BJ (cell line): ENCODE results near the gene GSN. TPM values are rescaled to one million over a fixed set of nuclear protein-coding genes. Genes with fewer than 3 reads are reported as not detected.

Source experiments
- CTCF ChIA-PET: fragments of 350-600 bp; formaldehyde crosslinking; extraction: SDS; loops from one replicate; lab custom pipeline; 2021; ENCODE audit warnings: antibody characterized with exemption, inconsistent platforms; lab: Yijun Ruan, JAX
- POLR2A ChIA-PET: fragments of 300-600 bp; sonication (Branson Sonifier 250); formaldehyde crosslinking; extraction: SDS; loops from one replicate; lab custom pipeline; 2021; ENCODE audit warnings: antibody characterized with exemption; lab: Charles Lee
- DNase-seq: peaks from one replicate; pipeline ENCODE4 v3.0.0-alpha.2; 2011; ENCODE audit warnings: low read depth
- H3K27me3 ChIP-seq: 2 replicates; pipeline ENCODE4 v1.6.0; 2011; ENCODE audit warnings: low read length; ENCODE audit not compliant: control insufficient read depth, insufficient read depth
- H3K36me3 ChIP-seq: 2 replicates; pipeline ENCODE4 v1.5.1; 2011; ENCODE audit warnings: low read length; ENCODE audit not compliant: control insufficient read depth, insufficient read depth
- H3K4me3 ChIP-seq: 2 replicates; pipeline ENCODE4 v1.5.1; 2011; ENCODE audit warnings: low read depth, mild to moderate bottlenecking, control low read depth, low read length
- CTCF ChIP-seq: IDR thresholded peaks from 2 replicates; pipeline ENCODE4 v1.5.1; 2011; ENCODE audit warnings: low read depth, mild to moderate bottlenecking, control low read depth, inconsistent platforms, low read length, moderate library complexity; ENCODE audit not compliant: insufficient read depth
- polyA plus RNA-seq: library from polyadenylated mRNA; depleted of rRNA; stranded (reverse); fragments of >200 nt; gene quantifications from 2 replicates; pipeline ENCODE4 v1.2.3, GENCODE V29; 2011

Gene GSN
- polyA plus RNA-seq, 1 experiment, result 765 TPM

DNA sequence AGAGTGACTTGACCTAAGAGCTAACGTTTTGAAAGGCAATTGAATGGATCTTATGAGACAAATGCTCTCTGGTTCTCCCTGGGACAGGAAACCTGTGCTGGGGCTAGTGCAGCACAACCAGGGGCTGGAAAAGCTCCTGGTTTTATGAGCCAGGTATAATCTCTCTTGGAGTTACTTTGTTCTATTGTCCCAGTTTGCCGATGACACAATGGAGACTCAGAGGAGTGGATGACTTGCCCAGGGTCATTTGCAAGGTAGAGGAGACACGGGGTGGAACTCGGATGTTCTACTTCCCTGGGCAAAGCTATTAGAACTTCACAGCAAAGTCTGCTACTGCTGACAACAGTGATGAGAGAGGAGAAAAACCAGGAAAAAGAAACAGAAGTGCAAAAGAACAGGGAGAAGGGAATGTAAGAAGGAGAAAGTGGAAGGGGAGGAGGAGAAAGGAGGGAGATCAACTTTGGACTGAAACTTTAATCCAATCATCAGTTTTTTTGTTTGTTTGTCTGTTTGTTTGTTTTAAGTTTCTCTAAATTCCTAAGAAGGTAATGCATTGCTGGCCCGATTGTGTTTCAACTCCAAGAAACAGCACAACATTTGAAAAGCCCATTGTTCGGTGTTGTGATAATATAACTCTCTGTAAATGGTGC lies 7.4 kb upstream of the GSN start:
- CTCF ChIA-PET, result interaction anchor here (0.6 to 3.5 kb wide), 10 partner anchors 9 to 47 kb away, joined by 3 to 15 read pairs (median 4); no protein-coding TSS in a partner anchor
- Histone ChIP-seq H3K27me3 (no peaks in the 10 kb centered on the region), H3K4me3 (no peak overlapping the region), H3K36me3 (no peaks in the 10 kb centered on the region)
- no peak for DNase-seq
- POLR2A ChIA-PET, result interaction anchor here (0.5 to 0.8 kb wide), 3 partner anchors 11 to 109 kb away, joined by 3 to 12 read pairs (median 4); no protein-coding TSS in a partner anchor
- TF ChIP-seq CTCF, result no peak

- no peaks in the 10 kb centered on the region for H3K36me3 ChIP-seq
- no peaks in the 10 kb centered on the region for H3K27me3 ChIP-seq
- DNase-seq, result no peak
- H3K4me3 ChIP-seq, result no peak overlapping the region
- POLR2A ChIA-PET, result interaction anchor here (0.6 to 0.8 kb wide), 2 partner anchors 10 to 17 kb away, joined by 3 to 4 read pairs; no protein-coding TSS in a partner anchor
- CTCF ChIA-PET, result interaction anchor here (0.6 to 3.5 kb wide), 8 partner anchors 8 to 48 kb away, joined by 3 to 15 read pairs (median 4); no protein-coding TSS in a partner anchor
- TF ChIP-seq CTCF, result no peak
Observed at GRCh38 chr9:121261107-121261460, 6.9 kb upstream of the GSN start.

GRCh38 chr9:121261755-121262154 lies 6.2 kb upstream of the GSN start:
- no peak for DNase-seq
- CTCF ChIA-PET, result interaction anchor here (0.6 to 3.5 kb wide), 11 partner anchors 10 to 58 kb away, joined by 3 to 15 read pairs (median 4); no protein-coding TSS in a partner anchor
- H3K27me3 ChIP-seq, result no peaks in the 10 kb centered on the region
- H3K4me3 ChIP-seq, result no peak overlapping the region
- no peaks in the 10 kb centered on the region for H3K36me3 ChIP-seq
- no peak for TF ChIP-seq CTCF
- POLR2A ChIA-PET, result no interaction called here

GRCh38 chr9:121262423-121262822 lies 5.5 kb upstream of the GSN start:
- TF ChIP-seq CTCF, result no peak
- H3K4me3 ChIP-seq, result no peak overlapping the region
- H3K27me3 ChIP-seq, result no peaks in the 10 kb centered on the region
- no peak for DNase-seq
- ChIA-PET POLR2A (no interaction called here), CTCF (interaction anchor here (0.6 to 3.5 kb wide), 8 partner anchors 9 to 57 kb away, joined by 3 to 15 read pairs (median 4); no protein-coding TSS in a partner anchor)
- no peaks in the 10 kb centered on the region for H3K36me3 ChIP-seq

- POLR2A ChIA-PET, result no interaction called here
- Histone ChIP-seq H3K36me3 (no peaks in the 10 kb centered on the region), H3K27me3 (no peaks in the 10 kb centered on the region), H3K4me3 (no peak overlapping the region)
- no peak for DNase-seq
- CTCF ChIA-PET, result interaction anchor here (0.6 to 3.5 kb wide), 6 partner anchors 8 to 57 kb away, joined by 3 to 15 read pairs (median 4); no protein-coding TSS in a partner anchor
- TF ChIP-seq CTCF, result no peak
Observed at GRCh38 chr9:121262953-121263352, 5.0 kb upstream of the GSN start.
